H1 (cell line): Measurements from ENCODE around the gene ZNF831.

Experiments
- CBX5 ChIP-seq: fragments of 300-800, 300-1000 bp; sonication (generic); IDR thresholded peaks from 2 replicates; pipeline ENCODE4 v1.7.1; 2016; ENCODE audit warnings: antibody characterized with exemption, low read length, low read depth
- CBX8 ChIP-seq: fragments of 300-800, 300-1000 bp; sonication (generic); IDR thresholded peaks from 2 replicates; pipeline ENCODE4 v1.7.1; 2016; ENCODE audit warnings: low read depth, low read length, borderline replicate concordance
- GABPA ChIP-seq: IDR thresholded peaks from 2 replicates; pipeline ENCODE4 v1.6.1; 2011; ENCODE audit warnings: mild to moderate bottlenecking, low read length, moderate library complexity, borderline replicate concordance; ENCODE audit not compliant: insufficient read depth
- HDAC2 ChIP-seq, 2 experiments: fragments of 300-600 bp in 1 of 2; sonication (generic) in 1 of 2; IDR thresholded peaks; 2 replicates each; pipeline ENCODE4 v1.6.1; 2011 to 2012; ENCODE audit warnings: low read depth in 2 of 2, low read length in 2 of 2, mild to moderate bottlenecking in 2 of 2, moderate library complexity in 2 of 2, borderline replicate concordance in 1 of 2, inconsistent platforms in 1 of 2
- HDAC6 ChIP-seq: IDR thresholded peaks from one replicate; pipeline ENCODE4 v1.7.1; 2012; ENCODE audit warnings: low read depth, mild to moderate bottlenecking, inconsistent platforms, low read length, moderate library complexity
- MAFK ChIP-seq: IDR thresholded peaks from 2 replicates; pipeline ENCODE4 v1.6.1; 2012; ENCODE audit warnings: low read depth, mild to moderate bottlenecking, improper control_type of control experiment, low read length
- POLR2A ChIP-seq, 2 experiments: IDR thresholded peaks; 1 replicate in 1 of 2; 2 replicates in 1 of 2; pipeline ENCODE4 v1.6.1; 2011; ENCODE audit warnings: low read depth in 2 of 2, low read length in 2 of 2, mild to moderate bottlenecking in 2 of 2; ENCODE audit errors: control extremely low read depth in 1 of 2
- POLR2AphosphoS5 ChIP-seq: IDR thresholded peaks from 2 replicates; pipeline ENCODE4 v1.6.1; 2011; ENCODE audit warnings: low read depth, low read length
- RFX5 ChIP-seq: IDR thresholded peaks from 2 replicates; pipeline ENCODE4 v1.6.1; 2011; ENCODE audit warnings: low read depth, low read length, improper control_type of control experiment, borderline replicate concordance
- SIX5 ChIP-seq: IDR thresholded peaks from 2 replicates; pipeline ENCODE4 v1.6.1; 2011; ENCODE audit warnings: mild to moderate bottlenecking, low read depth, low read length
- TAF1 ChIP-seq: IDR thresholded peaks from 2 replicates; pipeline ENCODE4 v1.6.1; 2011; ENCODE audit warnings: mild to moderate bottlenecking, low read depth, low read length
- TCF12 ChIP-seq: IDR thresholded peaks from 2 replicates; pipeline ENCODE4 v1.6.1; 2011; ENCODE audit warnings: low read depth, mild to moderate bottlenecking, low read length
- YY1 ChIP-seq: IDR thresholded peaks from 2 replicates; pipeline ENCODE4 v1.6.1; 2011; ENCODE audit warnings: low read depth, mild to moderate bottlenecking, low read length
- TF ChIP-seq, protein P1 (sequence below), 3 experiments: IDR thresholded peaks; 1 replicate in 2 of 3; 2 replicates in 1 of 3; pipeline versions ENCODE4 v1.5.1 to v1.6.1; 2011; ENCODE audit warnings: low read length in 3 of 3, mild to moderate bottlenecking in 3 of 3, inconsistent platforms in 2 of 3, low read depth in 1 of 3, moderate library complexity in 1 of 3; ENCODE audit not compliant: insufficient read depth in 1 of 3; ENCODE audit errors: control extremely low read depth in 1 of 3

DNA sequence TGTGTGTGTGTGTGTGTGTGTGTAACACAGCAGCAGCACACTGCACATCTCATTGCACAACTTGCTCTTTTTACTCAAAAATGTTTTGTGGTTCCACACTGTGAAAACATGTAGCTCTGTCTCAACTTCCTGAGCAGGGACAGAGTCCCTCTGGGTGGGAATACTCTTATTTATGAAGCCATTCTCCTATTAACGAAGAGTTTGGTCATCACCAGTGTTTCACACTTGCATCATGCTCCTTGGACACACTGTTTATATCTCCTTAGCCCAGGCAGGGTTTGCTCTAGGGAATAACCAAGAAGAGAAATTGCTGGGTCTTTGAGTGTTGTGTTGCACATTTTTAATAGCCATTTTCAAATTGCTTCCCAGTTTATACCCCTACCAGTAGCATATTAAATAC, 53.6 kb downstream of the ZNF831 start:
- TF ChIP-seq TAF1 (no peak), HDAC2 (IDR thresholded peaks at IDR 0.05; ENCODE audit: borderline replicate concordance in 1 of 2, low read depth in 2 of 2, low read length in 2 of 2) (no peak), POLR2AphosphoS5 (no peak), POLR2A (IDR thresholded peaks at IDR 0.05; ENCODE audit: control extremely low read depth in 1 of 2, low read depth in 2 of 2, low read length in 2 of 2) (no peak), CBX5 (no peak), SIX5 (no peak), YY1 (no peak), TCF12 (no peak), RFX5 (no peak), MAFK (no peak), GABPA (no peak), CBX8 (no peak), HDAC6 (no peak)
- TF ChIP-seq, protein P1, sequence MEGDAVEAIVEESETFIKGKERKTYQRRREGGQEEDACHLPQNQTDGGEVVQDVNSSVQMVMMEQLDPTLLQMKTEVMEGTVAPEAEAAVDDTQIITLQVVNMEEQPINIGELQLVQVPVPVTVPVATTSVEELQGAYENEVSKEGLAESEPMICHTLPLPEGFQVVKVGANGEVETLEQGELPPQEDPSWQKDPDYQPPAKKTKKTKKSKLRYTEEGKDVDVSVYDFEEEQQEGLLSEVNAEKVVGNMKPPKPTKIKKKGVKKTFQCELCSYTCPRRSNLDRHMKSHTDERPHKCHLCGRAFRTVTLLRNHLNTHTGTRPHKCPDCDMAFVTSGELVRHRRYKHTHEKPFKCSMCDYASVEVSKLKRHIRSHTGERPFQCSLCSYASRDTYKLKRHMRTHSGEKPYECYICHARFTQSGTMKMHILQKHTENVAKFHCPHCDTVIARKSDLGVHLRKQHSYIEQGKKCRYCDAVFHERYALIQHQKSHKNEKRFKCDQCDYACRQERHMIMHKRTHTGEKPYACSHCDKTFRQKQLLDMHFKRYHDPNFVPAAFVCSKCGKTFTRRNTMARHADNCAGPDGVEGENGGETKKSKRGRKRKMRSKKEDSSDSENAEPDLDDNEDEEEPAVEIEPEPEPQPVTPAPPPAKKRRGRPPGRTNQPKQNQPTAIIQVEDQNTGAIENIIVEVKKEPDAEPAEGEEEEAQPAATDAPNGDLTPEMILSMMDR (IDR thresholded peaks at IDR 0.05; ENCODE audit: control extremely low read depth in 1 of 3, insufficient read depth in 1 of 3, low read depth in 1 of 3, low read length in 3 of 3): no peak
